Activated B cell treated with CpG ODN at 0.5 μM for 24 hours (primary cell): Measurements from ENCODE around the gene NUMBL. TPM values are rescaled to one million over a fixed set of nuclear protein-coding genes. Genes with fewer than 3 reads are reported as not detected.

Experiments used
- ATAC-seq: fragments of 200-7000 bp; cut with Tn5 transposase; one replicate; pipeline ENCODE4 v1.10.0; 2021; ENCODE audit warnings: low read depth, mild to moderate bottlenecking, moderate library complexity
- CTCF ChIA-PET: fragments of 350-600 bp; sonication (Branson Sonifier 250); formaldehyde crosslinking; loops from one replicate; lab custom pipeline; 2021; ENCODE audit warnings: antibody characterized with exemption; lab: Charles Lee
- POLR2A ChIA-PET: fragments of 350-600 bp; sonication (Branson Sonifier 250); formaldehyde crosslinking; loops from one replicate; lab custom pipeline; 2021; ENCODE audit warnings: antibody characterized with exemption; lab: Charles Lee
- DNase-seq: peaks from one replicate; pipeline ENCODE4 v3.0.0; 2022
- H3K27ac Mint-ChIP-seq: one replicate; pipeline ENCODE4 v1.8.0; 2020; ENCODE audit warnings: mixed read lengths
- H3K27me3 Mint-ChIP-seq: one replicate; pipeline ENCODE4 v1.8.0; 2021; ENCODE audit warnings: mixed read lengths
- H3K36me3 Mint-ChIP-seq: one replicate; pipeline ENCODE4 v1.8.0; 2021; ENCODE audit warnings: low read depth, mixed read lengths
- H3K4me1 Mint-ChIP-seq: one replicate; pipeline ENCODE4 v1.8.0; 2021; ENCODE audit warnings: mixed read lengths
- H3K4me3 Mint-ChIP-seq: one replicate; pipeline ENCODE4 v1.8.0; 2020; ENCODE audit warnings: mild to moderate bottlenecking, mixed read lengths
- H3K9me3 Mint-ChIP-seq: one replicate; pipeline ENCODE4 v1.8.0; 2020; ENCODE audit warnings: mixed read lengths
- intact Hi-C: fragments of 100-400 bp; cut with micrococcal nuclease; formaldehyde crosslinking; loops from one replicate; pipeline ENCODE4 v1.15.1; 2024
- total RNA-seq: library from RNA; stranded (reverse); gene quantifications from 2 replicates; pipeline ENCODE4 v1.2.3, GENCODE V29; 2022
- TF ChIP-seq, protein P1 (sequence below): fragments of 200-600 bp; IDR thresholded peaks from one replicate; pipeline ENCODE4 v1.8.0; 2022; ENCODE audit warnings: antibody characterized with exemption, mild to moderate bottlenecking

Gene NUMBL
- total RNA-seq, 1 donor from 2014 or later = 11.8 TPM

GRCh38 chr19:40718774-40719391 is 28.4 kb upstream of the NUMBL start:
- Mint-ChIP-seq H3K4me3 (peak overlapping the region; percentile 88), H3K4me1 (peaks cover 73% of the 10 kb centered on the region), H3K27ac (peak overlapping the region; percentile 85), H3K9me3 (no peaks in the 10 kb centered on the region), H3K27me3 (no peaks in the 10 kb centered on the region), H3K36me3 (peaks cover 41% of the 10 kb centered on the region)
- ATAC-seq (no peak), DNase-seq (no peak)
- TF ChIP-seq, protein P1, sequence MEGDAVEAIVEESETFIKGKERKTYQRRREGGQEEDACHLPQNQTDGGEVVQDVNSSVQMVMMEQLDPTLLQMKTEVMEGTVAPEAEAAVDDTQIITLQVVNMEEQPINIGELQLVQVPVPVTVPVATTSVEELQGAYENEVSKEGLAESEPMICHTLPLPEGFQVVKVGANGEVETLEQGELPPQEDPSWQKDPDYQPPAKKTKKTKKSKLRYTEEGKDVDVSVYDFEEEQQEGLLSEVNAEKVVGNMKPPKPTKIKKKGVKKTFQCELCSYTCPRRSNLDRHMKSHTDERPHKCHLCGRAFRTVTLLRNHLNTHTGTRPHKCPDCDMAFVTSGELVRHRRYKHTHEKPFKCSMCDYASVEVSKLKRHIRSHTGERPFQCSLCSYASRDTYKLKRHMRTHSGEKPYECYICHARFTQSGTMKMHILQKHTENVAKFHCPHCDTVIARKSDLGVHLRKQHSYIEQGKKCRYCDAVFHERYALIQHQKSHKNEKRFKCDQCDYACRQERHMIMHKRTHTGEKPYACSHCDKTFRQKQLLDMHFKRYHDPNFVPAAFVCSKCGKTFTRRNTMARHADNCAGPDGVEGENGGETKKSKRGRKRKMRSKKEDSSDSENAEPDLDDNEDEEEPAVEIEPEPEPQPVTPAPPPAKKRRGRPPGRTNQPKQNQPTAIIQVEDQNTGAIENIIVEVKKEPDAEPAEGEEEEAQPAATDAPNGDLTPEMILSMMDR = no peak
- intact Hi-C loops = loop anchor here (5.0 to 10.0 kb wide), 3 partner anchors 37 to 633 kb away; partner anchors contain the start of gene TGFB1
- ChIA-PET POLR2A (interaction anchor here (0.5 to 1.8 kb wide), 8 partner anchors 11 to 544 kb away, joined by 3 to 11 read pairs (median 4); partner anchors contain the start of genes ACTMAP, EGLN2 and RAB4B), CTCF (interaction anchor here (0.7 kb wide), 1 partner anchor 169 kb away, joined by 3 read pairs; no protein-coding TSS in a partner anchor)

- H3K4me1 Mint-ChIP-seq = peaks cover 72% of the 10 kb centered on the region
- no peaks in the 10 kb centered on the region for H3K27me3 Mint-ChIP-seq
- DNase-seq = no peak
- intact Hi-C loops = loop anchor here (5.0 to 10.0 kb wide), 3 partner anchors 36 to 634 kb away; partner anchors contain the start of gene TGFB1
- H3K4me3 Mint-ChIP-seq = peak overlapping the region; percentile 88
- peaks cover 33% of the 10 kb centered on the region for H3K36me3 Mint-ChIP-seq
- ChIA-PET POLR2A (interaction anchor here (0.6 to 2.4 kb wide), 16 partner anchors 25 to 546 kb away, joined by 3 to 53 read pairs (median 6); partner anchors contain the start of genes ACTMAP, EGLN2, HNRNPUL1 and NUMBL), CTCF (interaction anchor here (0.7 to 1.2 kb wide), 2 partner anchors 102 to 169 kb away, joined by 3 to 4 read pairs; no protein-coding TSS in a partner anchor)
- peak overlapping the region; percentile 85 for H3K27ac Mint-ChIP-seq
- ATAC-seq = no peak
- no peaks in the 10 kb centered on the region for H3K9me3 Mint-ChIP-seq
- TF ChIP-seq, protein P1 = no peak
Observed at GRCh38 chr19:40717880-40718773, 27.7 kb upstream of the NUMBL start.

DNA sequence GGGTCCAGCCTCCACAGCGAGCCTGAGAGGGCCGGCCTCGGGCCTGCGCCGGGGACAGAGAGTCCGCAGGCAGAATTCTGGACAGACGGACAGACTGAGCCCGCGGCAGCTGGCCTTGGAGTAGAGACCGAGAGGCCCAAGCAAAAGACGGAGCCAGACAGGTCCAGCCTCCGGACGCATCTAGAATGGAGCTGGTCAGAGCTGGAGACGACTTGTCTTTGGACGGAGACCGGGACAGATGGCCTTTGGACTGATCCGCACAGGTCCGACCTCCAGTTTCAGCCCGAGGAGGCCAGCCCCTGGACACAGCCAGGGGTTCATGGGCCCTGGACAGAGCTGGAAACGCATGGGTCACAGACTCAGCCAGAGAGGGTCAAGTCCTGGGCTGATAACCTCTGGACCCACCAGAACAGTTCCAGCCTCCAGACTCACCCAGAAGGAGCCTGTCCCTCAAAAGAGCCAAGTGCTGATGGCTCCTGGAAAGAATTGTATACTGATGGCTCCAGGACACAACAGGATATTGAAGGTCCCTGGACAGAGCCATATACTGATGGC is 27.0 kb upstream of the NUMBL start:
- Mint-ChIP-seq H3K27me3 (no peaks in the 10 kb centered on the region), H3K9me3 (no peaks in the 10 kb centered on the region), H3K4me1 (peaks cover 69% of the 10 kb centered on the region), H3K36me3 (peaks cover 34% of the 10 kb centered on the region), H3K4me3 (peak overlapping the region; percentile 88), H3K27ac (peak overlapping the region; percentile 66)
- POLR2A ChIA-PET = interaction anchor here (1.0 to 2.4 kb wide), 16 partner anchors 25 to 546 kb away, joined by 3 to 53 read pairs (median 6); partner anchors contain the start of genes ACTMAP, EGLN2, HNRNPUL1 and NUMBL
- CTCF ChIA-PET = interaction anchor here (1.2 to 1.8 kb wide), 3 partner anchors 54 to 103 kb away, joined by 3 to 8 read pairs (median 4); no protein-coding TSS in a partner anchor
- TF ChIP-seq, protein P1 = no peak
- intact Hi-C loops = loop anchor here (5.0 to 10.0 kb wide), 3 partner anchors 35 to 635 kb away; partner anchors contain the start of gene TGFB1
- no peak for DNase-seq
- no peak for ATAC-seq

DNA sequence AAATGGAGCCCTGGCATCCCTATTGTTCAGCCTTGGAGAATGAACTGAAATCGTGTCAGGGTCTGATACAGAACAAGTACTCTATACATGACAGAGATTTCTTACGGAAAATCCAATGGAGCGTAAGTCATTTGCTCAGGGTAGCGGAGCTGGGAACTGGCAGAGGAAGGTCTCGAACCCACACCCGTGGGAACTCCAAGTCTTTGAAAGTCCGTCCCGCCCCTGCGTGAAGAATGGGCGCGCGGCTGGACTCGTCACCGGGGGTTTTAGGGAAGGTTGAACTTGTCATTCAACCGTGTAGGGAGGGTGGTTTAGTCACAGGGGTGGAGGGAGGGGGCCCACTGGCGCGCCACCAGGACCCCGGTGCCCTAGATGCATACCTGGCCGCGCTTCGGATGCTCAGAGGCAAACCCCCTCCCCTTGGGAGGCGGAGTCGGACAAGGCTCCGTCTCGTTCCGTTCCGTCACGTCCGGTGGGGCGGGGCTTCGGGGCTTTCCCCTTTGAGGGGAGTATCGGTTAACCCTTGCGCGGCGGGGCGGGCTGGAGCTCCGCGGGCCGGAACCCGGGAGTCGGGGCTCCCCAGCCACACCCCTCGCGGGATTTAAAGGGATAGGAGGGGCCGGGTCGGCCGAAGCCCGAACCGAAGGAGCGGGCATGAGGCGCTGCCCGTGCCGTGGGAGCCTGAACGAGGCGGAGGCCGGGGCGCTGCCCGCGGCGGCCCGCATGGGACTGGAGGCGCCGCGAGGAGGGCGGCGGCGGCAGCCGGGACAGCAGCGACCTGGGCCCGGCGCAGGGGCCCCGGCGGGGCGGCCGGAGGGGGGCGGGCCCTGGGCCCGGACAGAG is 26.3 kb upstream of the NUMBL start, which contains the start of the genes COQ8B and ITPKC:
Gene COQ8B, minus strand, starts transcription at position 405 of the 843 bp plus-strand sequence. CDS start 2,254 bp downstream, outside the sequence.
Gene ITPKC, plus strand, starts transcription at position 631 of the 843 bp plus-strand sequence. Its CDS starts 24 bp downstream, at position 655.
- Mint-ChIP-seq H3K36me3 (peaks cover 31% of the 10 kb centered on the region), H3K27ac (peak within 1 kb of the TSS; percentile 95), H3K4me3 (peak within 1 kb of the TSS; percentile 90), H3K27me3 (no peaks in the 10 kb centered on the region), H3K4me1 (peaks cover 63% of the 10 kb centered on the region), H3K9me3 (no peaks in the 10 kb centered on the region)
- ChIA-PET POLR2A (interaction anchor here (0.6 to 2.4 kb wide), 21 partner anchors 10 to 547 kb away, joined by 3 to 53 read pairs (median 5); partner anchors contain the start of genes ACTMAP, EGLN2, HNRNPUL1 and NUMBL), CTCF (interaction anchor here (1.0 to 1.8 kb wide), 5 partner anchors 53 to 104 kb away, joined by 3 to 8 read pairs (median 4); no protein-coding TSS in a partner anchor)
- TF ChIP-seq, protein P1 = no peak
- peak; percentile 70 for ATAC-seq
- peak; percentile 100 for DNase-seq
- intact Hi-C loops = loop anchor here (1.0 to 10.0 kb wide), 8 partner anchors 26 to 636 kb away; partner anchors contain the start of genes ACTMAP, NUMBL and TGFB1
